ENCODE data around the gene SLC25A18. TPM values are rescaled to one million over a fixed set of nuclear protein-coding genes. Genes with fewer than 3 reads are reported as not detected.

SLC25A18 gene
- total and polyA plus RNA-seq, 2 of the 8 experiments (the other 6 are each of a cell fraction or from before 2014, with no cell fraction given) = 2.8 to 2.9 TPM

- H2AK5ac ChIP-seq (ENCODE audit: low read depth, low read length) = no peak overlapping the region
- H3K79me1 ChIP-seq (ENCODE audit: low read depth, low read length) = no peaks in the 10 kb centered on the region
- no peak overlapping the region for H3K4ac ChIP-seq (replicated peaks; ENCODE audit: insufficient read length, low read depth, low read length)
- H4K8ac ChIP-seq (ENCODE audit: extremely low read depth, insufficient read depth, low read length) = no peak overlapping the region
- H4K5ac ChIP-seq (ENCODE audit: insufficient read length, low read depth, low read length) = no peak overlapping the region
- H2BK12ac ChIP-seq (ENCODE audit: low read depth, low read length) = no peak overlapping the region
- H3K9ac ChIP-seq (replicated peaks in 1 of 4; ENCODE audit: extremely low read depth in 1 of 4, low read depth in 3 of 4, low read length in 3 of 4) = no peak overlapping the region
- no peaks in the 10 kb centered on the region for H3K4me1 ChIP-seq (replicated peaks in 1 of 4; ENCODE audit: control insufficient read depth in 3 of 4, insufficient read depth in 4 of 4, low read length in 3 of 4)
- no peaks in the 10 kb centered on the region for H3K9me3 ChIP-seq (ENCODE audit: insufficient read depth in 2 of 2, low read depth in 1 of 2, low read length in 1 of 2)
- no peak overlapping the region for H2BK15ac ChIP-seq (ENCODE audit: low read length)
- H3K14ac ChIP-seq (ENCODE audit: insufficient read length) = no peak overlapping the region
- ChIA-PET CTCF (ENCODE audit: partially characterized antibody) (no interaction called here), POLR2A (ENCODE audit: partially characterized antibody) (no interaction called here)
- no peak overlapping the region for H2BK20ac ChIP-seq (ENCODE audit: low read length)
- H3K36me3 ChIP-seq (ENCODE audit: control insufficient read depth in 2 of 4, insufficient read depth in 4 of 4, low read length in 3 of 4) = peaks cover 21 to 61% (median 49%) of the 10 kb centered on the region in 4 experiments
- H3K23ac ChIP-seq (ENCODE audit: insufficient read length) = no peak overlapping the region
- H2BK120ac ChIP-seq (replicated peaks; ENCODE audit: low read depth, low read length) = no peak overlapping the region
- H2BK5ac ChIP-seq (ENCODE audit: low read depth, low read length) = no peak overlapping the region
- H3K79me2 ChIP-seq (ENCODE audit: control insufficient read depth in 1 of 2, insufficient read depth in 2 of 2, low read length in 2 of 2) = no peaks in the 10 kb centered on the region
- no peaks in the 10 kb centered on the region for H3K23me2 ChIP-seq (ENCODE audit: low read depth, low read length)
- H4K20me1 ChIP-seq (replicated peaks in 1 of 2; ENCODE audit: control insufficient read depth in 1 of 2, insufficient read depth in 2 of 2, low read length in 2 of 2) = peaks cover 0 to 4% of the 10 kb centered on the region in 2 experiments
- no peak for FAIRE-seq
- WGBS, 2 experiments (ENCODE audit: extremely low coverage in 1 of 2, insufficient coverage in 1 of 2, insufficient read length in 1 of 2, insufficient replicate concordance in 2 of 2, low coverage in 1 of 2, low lambda C conversion rate in 2 of 2, missing lambda C conversion rate in 1 of 2) = 97% methylated on average over 4 of the region's 4 CpGs; no CpG with 5 or more reads in 1 of the 2 experiments
- TF ChIP-seq HDAC6 (IDR thresholded peaks at IDR 0.05; ENCODE audit: low read depth, low read length) = no peak
- no peak for TF ChIP-seq SP2 (IDR thresholded peaks at IDR 0.05; ENCODE audit: low read length)
- no peak for TF ChIP-seq ASH2L (IDR thresholded peaks at IDR 0.05; ENCODE audit: low read length)
- no peak for TF ChIP-seq KDM5A (IDR thresholded peaks at IDR 0.05; ENCODE audit: low read length)
- TF ChIP-seq CHD1 (IDR thresholded peaks at IDR 0.05; ENCODE audit: low read depth, low read length) = no peak
- no peak for TF ChIP-seq CREB1 (IDR thresholded peaks at IDR 0.05)
- TF ChIP-seq JUND (IDR thresholded peaks at IDR 0.05; ENCODE audit: low read length) = no peak
- no peak for TF ChIP-seq GABPA (IDR thresholded peaks at IDR 0.05; ENCODE audit: borderline replicate concordance, insufficient read depth, low read length)
- no peak overlapping the region for H2AFZ ChIP-seq (ENCODE audit: low read length)
- H4K91ac ChIP-seq (replicated peaks; ENCODE audit: insufficient read length, low read length) = no peak overlapping the region
- no peaks in the 10 kb centered on the region for H3K27me3 ChIP-seq (replicated peaks in 1 of 4; ENCODE audit: control insufficient read depth in 3 of 4, extremely low read depth in 1 of 4, insufficient read depth in 3 of 4, low read length in 3 of 4)
- no peak overlapping the region for H3K56ac ChIP-seq (replicated peaks; ENCODE audit: insufficient read length, low read depth, low read length)
- no peak for DNase-seq (ENCODE audit: low read depth in 1 of 2, low spot score in 2 of 2)
- no peak overlapping the region for H3K18ac ChIP-seq (ENCODE audit: extremely low read depth, low read length)
- H3K4me3 ChIP-seq (ENCODE audit: extremely low read depth in 1 of 4, insufficient read depth in 2 of 4, low read depth in 3 of 4, low read length in 4 of 4) = no peak overlapping the region
- H3K4me2 ChIP-seq (ENCODE audit: insufficient read depth in 1 of 2, low read depth in 2 of 2, low read length in 2 of 2) = no peak overlapping the region
- H3K27ac ChIP-seq (ENCODE audit: low read depth, low read length) = no peak overlapping the region
Measured at GRCh38 chr22:17598318-17598717, 35.0 kb downstream of the SLC25A18 start.
